RWPE2 (cell line): ENCODE results near the gene TCOF1.

Source experiments
- ATAC-seq: fragments of 200-7000 bp; cut with Tn5 transposase; 3 replicates; pipeline ENCODE4 v1.9.1; 2021; ENCODE audit warnings: low read depth
- DNase-seq: peaks from one replicate; pipeline ENCODE4 v3.0.0-alpha.2; 2020; ENCODE audit warnings: low spot score
- H3K27ac ChIP-seq: fragments of 450-650 bp; 2 replicates; pipeline ENCODE4 v1.5.1; 2017; ENCODE audit warnings: mild to moderate bottlenecking; ENCODE audit not compliant: poor library complexity, severe bottlenecking
- H3K27me3 ChIP-seq: fragments of 250-450 bp; sonication (Bioruptor Pico); 2 replicates; pipeline ENCODE4 v1.5.1; 2021; ENCODE audit warnings: mild to moderate bottlenecking, moderate library complexity; ENCODE audit not compliant: insufficient read depth, poor library complexity, severe bottlenecking
- H3K36me3 ChIP-seq: fragments of 250-450 bp; sonication (Bioruptor Pico); 2 replicates; pipeline ENCODE4 v1.5.1; 2020; ENCODE audit warnings: low read depth, mild to moderate bottlenecking, moderate library complexity
- H3K4me1 ChIP-seq: fragments of 250-450 bp; sonication (Bioruptor Pico); 2 replicates; pipeline ENCODE4 v1.5.1; 2021; ENCODE audit warnings: mild to moderate bottlenecking, moderate library complexity; ENCODE audit not compliant: insufficient read depth, poor library complexity, severe bottlenecking
- H3K4me3 ChIP-seq: fragments of 250-450 bp; sonication (Bioruptor Pico); 2 replicates; pipeline ENCODE4 v1.5.1; 2021; ENCODE audit warnings: mild to moderate bottlenecking, moderate library complexity; ENCODE audit not compliant: severe bottlenecking
- H3K9me3 ChIP-seq: fragments of 250-450 bp; sonication (Bioruptor Pico); 2 replicates; pipeline ENCODE4 v1.5.1; 2021; ENCODE audit warnings: mild to moderate bottlenecking, moderate library complexity; ENCODE audit not compliant: severe bottlenecking
- TF ChIP-seq, protein P1 (sequence below): fragments of 450-650 bp; IDR thresholded peaks from one replicate; pipeline ENCODE4 v1.5.1; 2017; ENCODE audit warnings: mild to moderate bottlenecking, moderate library complexity; ENCODE audit not compliant: poor library complexity, severe bottlenecking

The TCOF1 gene

DNA sequence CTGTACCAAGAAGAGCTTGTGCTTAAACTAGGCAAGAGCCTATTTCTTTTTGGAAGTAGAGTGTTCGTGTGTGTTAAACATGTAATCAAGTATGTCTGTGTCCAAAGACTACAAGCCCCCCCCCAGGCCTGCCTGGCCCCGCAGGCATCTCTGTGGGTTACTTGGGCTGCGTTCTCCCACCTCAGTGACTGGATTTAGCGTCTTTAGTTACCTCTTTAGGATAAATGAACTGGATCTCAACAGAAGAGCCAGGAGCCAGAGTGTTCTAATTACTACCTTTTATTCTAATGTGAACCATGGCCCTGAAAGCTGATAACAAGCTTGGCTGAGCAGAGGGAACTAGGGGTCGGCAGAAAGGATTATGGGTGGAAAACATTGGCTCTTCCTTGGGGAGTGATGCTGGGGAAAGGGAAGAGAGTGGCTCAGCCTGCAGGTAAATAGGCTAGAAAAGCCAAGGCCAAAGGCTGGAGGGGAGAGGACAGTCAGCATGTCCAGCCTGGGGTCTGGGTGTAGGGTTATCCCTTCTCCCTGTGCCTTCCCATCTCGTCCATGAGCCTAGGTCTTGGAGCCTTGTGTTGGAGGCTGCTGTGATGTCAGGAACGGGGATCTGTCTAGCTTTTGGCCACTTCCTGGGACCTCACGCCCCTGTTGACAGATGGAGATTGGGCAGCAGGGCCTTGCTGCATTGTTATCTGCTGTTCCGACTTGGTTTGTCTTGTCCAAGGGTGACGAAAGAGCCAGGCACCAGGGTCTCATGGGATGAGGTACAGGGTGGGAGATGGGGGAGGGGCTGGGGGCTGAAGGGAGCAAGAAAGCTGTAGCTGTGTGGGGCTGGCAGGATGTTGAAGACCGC is 44.1 kb downstream of the TCOF1 start:
- Histone ChIP-seq H3K27ac (no peak overlapping the region), H3K9me3 (no peaks in the 10 kb centered on the region), H3K4me1 (no peaks in the 10 kb centered on the region), H3K4me3 (no peak overlapping the region), H3K36me3 (peaks cover 45% of the 10 kb centered on the region), H3K27me3 (no peaks in the 10 kb centered on the region)
- DNase-seq = no peak
- TF ChIP-seq, protein P1, sequence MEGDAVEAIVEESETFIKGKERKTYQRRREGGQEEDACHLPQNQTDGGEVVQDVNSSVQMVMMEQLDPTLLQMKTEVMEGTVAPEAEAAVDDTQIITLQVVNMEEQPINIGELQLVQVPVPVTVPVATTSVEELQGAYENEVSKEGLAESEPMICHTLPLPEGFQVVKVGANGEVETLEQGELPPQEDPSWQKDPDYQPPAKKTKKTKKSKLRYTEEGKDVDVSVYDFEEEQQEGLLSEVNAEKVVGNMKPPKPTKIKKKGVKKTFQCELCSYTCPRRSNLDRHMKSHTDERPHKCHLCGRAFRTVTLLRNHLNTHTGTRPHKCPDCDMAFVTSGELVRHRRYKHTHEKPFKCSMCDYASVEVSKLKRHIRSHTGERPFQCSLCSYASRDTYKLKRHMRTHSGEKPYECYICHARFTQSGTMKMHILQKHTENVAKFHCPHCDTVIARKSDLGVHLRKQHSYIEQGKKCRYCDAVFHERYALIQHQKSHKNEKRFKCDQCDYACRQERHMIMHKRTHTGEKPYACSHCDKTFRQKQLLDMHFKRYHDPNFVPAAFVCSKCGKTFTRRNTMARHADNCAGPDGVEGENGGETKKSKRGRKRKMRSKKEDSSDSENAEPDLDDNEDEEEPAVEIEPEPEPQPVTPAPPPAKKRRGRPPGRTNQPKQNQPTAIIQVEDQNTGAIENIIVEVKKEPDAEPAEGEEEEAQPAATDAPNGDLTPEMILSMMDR = no peak
- no peak for ATAC-seq

DNA sequence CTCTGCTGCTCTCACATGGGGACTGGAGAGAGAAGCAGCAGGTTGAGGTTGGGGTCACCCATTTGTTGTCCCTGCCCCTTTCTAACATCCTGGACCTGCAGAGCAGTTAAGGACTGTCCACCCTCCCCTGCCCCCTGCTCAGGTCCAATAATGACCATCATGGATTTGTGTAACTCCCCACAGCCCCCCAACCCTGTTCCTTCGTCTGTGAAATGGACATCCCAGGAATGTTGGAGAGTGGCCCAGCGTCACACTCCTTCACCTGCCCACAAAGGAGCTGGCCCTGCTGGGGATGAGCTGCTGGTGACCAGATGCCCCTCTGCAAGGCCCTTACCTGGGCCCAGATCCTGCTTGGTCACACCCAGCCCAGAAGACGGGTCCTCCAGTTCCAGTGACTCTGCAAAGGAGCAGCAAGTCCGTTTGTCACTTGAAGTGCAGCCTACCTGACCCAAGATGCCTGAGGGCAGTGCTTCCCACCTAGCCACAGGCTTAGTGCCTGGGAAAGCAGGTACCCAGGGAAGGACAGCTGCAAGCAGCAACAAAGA is 44.8 kb downstream of the TCOF1 start:
- peaks cover 41% of the 10 kb centered on the region for H3K36me3 ChIP-seq
- H3K4me1 ChIP-seq = no peaks in the 10 kb centered on the region
- DNase-seq = no peak

DNA sequence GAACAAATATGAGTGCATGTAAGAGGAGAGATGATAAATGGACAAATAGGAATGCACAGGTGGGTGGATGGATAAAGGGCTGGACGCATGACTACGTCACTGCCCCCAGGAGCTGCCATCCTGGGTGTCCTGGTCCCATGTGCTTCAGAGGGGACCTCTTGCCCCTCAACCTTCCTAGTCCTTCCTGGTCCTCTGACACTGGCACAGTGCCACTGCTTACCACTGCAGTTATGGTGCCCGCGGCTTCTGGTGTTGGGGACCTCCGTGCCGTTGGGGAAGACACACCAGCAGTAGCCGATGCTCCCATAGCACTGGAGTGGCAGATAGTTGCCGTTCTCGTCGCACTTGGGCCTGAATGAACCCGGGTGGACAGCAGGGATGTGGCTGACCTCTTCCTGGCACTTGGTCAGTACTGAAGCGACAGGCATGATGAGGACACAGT is 45.4 kb downstream of the TCOF1 start:
- H3K4me1 ChIP-seq = no peaks in the 10 kb centered on the region
- no peaks in the 10 kb centered on the region for H3K9me3 ChIP-seq
- ATAC-seq = no peak
- no peak overlapping the region for H3K4me3 ChIP-seq
- H3K36me3 ChIP-seq = peaks cover 35% of the 10 kb centered on the region
- H3K27me3 ChIP-seq = no peaks in the 10 kb centered on the region
- no peak overlapping the region for H3K27ac ChIP-seq
- TF ChIP-seq, protein P1 = no peak
- DNase-seq = no peak

More for the DNA sequence above, 44.8 kb downstream of the TCOF1 start:
- H3K9me3 ChIP-seq = no peaks in the 10 kb centered on the region
- TF ChIP-seq, protein P1 = no peak
- no peak for ATAC-seq
- no peaks in the 10 kb centered on the region for H3K27me3 ChIP-seq
- H3K4me3 ChIP-seq = no peak overlapping the region
- H3K27ac ChIP-seq = no peak overlapping the region

DNA sequence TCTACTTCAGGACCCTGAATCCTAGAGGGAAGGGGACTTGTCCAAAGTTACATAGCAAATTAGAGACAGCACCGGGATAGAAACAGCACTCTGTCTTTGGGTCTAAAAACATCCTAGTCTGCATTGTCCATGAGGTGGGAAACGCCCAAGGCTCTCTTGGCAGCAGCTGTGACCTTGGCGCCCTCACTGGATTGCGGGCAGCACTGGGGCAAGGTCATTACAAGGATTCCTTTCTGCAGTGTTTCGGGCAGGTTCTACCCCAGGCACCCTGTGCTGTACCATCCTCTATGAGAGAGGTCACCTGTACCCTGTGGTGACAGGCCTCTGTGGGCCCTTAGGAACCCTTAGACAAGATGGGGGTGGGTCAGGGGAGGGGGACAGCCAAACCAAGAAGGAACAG is 46.6 kb downstream of the TCOF1 start:
- Histone ChIP-seq H3K9me3 (no peaks in the 10 kb centered on the region), H3K4me1 (no peaks in the 10 kb centered on the region), H3K36me3 (peaks cover 23% of the 10 kb centered on the region), H3K27ac (no peak overlapping the region), H3K4me3 (no peak overlapping the region), H3K27me3 (no peaks in the 10 kb centered on the region)
- no peak for DNase-seq
- TF ChIP-seq, protein P1 = no peak
- ATAC-seq = no peak; the same call in 2 of the 3 replicates

DNA sequence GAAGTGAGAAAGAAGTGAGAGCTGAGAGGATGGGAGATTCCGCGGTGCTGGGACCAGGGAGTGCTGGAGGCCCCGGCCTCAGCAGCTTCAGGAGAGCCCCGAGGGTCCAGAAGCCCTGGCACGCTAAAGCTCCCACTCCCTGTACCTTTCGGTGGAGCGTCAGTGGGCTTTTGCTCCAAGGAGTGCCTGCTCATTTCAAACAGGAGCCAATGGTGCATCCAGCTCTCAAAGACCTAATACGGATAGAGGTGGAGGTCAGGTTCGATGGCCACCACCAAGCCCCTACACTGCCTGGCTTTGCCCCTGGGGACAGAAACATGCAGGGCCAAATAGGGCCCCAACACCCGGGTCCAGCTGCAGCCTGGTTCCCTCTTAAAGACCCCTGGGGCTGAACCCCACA is 47.0 kb downstream of the TCOF1 start:
- Histone ChIP-seq H3K9me3 (no peaks in the 10 kb centered on the region), H3K27me3 (no peaks in the 10 kb centered on the region), H3K4me3 (no peak overlapping the region), H3K27ac (no peak overlapping the region), H3K4me1 (no peaks in the 10 kb centered on the region), H3K36me3 (peaks cover 19% of the 10 kb centered on the region)
- TF ChIP-seq, protein P1 = no peak
- ATAC-seq (no peak), DNase-seq (no peak)
